NCI-H526 (cell line): Measurements from ENCODE around the gene OSBPL8.
A peak's percentile ranks its signal among the peaks of the same experiment; 100 is the strongest.
"Not testable (repeated sequence)": the region's sequence is repeated elsewhere in the genome, so short reads cannot be mapped to it uniquely, and the experiment has no call there.

ENCODE experiments used
- DNase-seq, 2 experiments: peaks; one replicate each; lab custom pipeline; 2025; lab: John Stamatoyannopoulos, UW

OSBPL8 gene

DNA sequence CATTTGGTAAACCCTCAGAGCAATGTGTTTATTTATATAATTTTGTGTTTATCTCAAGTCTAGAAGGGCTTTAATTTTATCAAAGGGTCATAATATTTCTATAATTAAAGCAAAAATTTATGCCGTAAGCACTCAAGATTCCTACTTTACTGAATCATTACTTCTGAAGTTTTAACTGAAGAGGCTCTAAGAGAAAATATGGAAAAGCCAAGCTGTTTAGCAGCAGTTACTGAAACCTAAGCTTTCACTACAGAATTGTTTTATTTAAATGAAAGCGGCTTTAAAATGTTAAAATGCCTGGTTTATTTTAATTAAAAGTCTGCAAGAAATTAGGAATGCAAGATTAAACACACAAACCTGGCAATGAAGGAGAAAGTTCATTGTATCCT lies 137.4 kb downstream of the OSBPL8 start:
- no peak for DNase-seq

GRCh38 chr12:76421046-76421445 lies 138.5 kb downstream of the OSBPL8 start:
- no peak for DNase-seq

DNA sequence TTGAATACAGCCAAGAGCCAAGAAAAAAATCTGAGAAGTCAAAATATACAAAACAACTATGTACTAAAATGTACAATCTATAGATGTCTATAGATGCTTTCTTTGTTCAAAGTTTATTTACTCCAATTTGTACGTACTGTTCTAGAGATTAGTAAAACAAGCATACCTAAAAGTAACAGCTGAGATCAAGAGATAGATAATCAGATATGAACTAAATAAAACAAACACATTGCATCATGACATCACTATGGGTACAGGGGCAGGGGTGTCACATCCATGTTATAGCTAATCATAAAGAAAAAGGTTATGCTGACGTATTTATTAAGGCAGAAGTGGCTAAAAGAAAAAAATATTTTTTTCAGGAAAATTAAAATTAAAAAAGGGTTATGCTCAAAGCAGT lies 139.3 kb downstream of the OSBPL8 start:
- no peak for DNase-seq

- no peak for DNase-seq
Observed at GRCh38 chr12:76417116-76417515, 142.5 kb downstream of the OSBPL8 start.

DNA sequence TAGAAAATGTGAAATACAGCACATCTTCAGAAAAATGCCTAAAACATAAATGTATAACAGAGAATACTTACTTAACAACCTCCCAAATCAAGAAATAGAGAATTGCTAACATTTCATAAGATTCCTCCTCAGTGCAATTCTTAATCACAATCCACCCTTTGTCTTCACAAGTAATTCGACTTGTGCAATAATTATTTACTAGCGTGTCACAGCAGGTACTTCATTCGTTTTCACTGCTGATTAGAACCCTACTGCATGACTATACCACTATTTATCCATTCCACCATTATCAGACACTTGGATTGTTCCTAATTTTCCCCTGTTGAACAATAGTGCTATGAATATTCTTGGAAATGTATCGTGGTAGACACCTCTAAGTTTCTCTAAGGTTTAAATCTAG lies 146.4 kb downstream of the OSBPL8 start:
- DNase-seq = no peak

GRCh38 chr12:76410781-76411180 lies 148.8 kb downstream of the OSBPL8 start:
- no peak for DNase-seq

DNA sequence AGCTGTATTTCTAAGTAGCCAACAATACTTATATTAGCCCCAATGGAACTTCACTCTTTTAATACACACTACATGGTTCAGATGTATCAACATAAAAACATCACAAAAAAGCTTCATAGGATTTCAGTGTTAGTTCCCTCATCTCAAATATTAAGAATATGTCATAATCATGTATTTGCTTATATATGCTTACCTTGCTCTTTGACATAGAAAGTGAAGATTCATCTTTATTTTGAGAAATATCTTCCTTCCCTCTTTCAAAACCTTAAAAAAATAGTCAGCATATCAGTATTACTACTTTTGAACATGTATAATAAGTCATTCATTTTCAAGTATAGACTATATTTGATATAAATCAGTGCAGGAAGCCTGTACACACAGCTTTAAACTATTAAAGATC lies 149.2 kb downstream of the OSBPL8 start:
- no peak for DNase-seq

GRCh38 chr12:76409074-76409473 lies 150.5 kb downstream of the OSBPL8 start:
- DNase-seq = no peak

GRCh38 chr12:76407710-76408109 lies 151.9 kb downstream of the OSBPL8 start:
- DNase-seq = no peak

DNA sequence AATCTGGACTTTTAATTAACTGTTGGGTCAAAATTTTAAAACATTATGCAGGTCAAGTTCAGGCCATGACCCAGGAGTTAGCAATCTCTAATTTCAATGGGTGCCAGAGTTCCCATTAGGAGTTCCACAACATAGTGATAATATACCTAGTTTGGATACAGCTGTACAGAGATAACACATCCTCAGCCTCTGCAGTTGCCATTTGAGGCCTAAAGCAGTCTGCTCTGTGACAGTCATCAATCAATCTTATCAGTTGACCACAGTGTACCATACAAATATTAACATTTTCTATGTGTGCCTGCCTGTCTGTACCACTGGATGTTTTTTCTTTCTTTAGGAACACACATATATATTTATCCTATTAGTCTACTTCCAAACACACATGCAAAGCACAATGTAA lies 157.3 kb downstream of the OSBPL8 start:
- peak; percentile 68 to 76 for DNase-seq

GRCh38 chr12:76400136-76400535 lies 159.4 kb downstream of the OSBPL8 start:
- DNase-seq = no peak

DNA sequence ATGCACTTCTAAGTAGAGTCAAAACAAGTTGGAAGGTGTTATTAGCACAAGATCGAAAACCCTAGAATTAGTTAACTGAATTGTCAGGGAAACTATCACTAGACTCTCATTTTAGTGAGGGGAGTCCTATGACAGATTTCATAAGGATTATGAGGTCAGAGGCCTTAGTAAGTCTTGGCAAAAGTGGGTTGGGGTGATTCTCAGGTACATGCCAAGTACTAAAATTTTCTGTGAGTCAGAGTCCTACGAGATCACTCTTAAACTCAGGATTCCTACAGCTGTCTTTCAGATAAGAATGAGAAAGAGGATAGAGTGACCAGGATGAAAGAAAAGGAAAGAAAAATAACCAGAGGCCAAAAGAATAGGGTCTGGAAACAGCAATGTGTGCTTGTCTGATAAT lies 160.5 kb downstream of the OSBPL8 start:
- DNase-seq = no peak

GRCh38 chr12:76398106-76398505 lies 161.5 kb downstream of the OSBPL8 start:
- no peak for DNase-seq

GRCh38 chr12:76391461-76391860 lies 168.1 kb downstream of the OSBPL8 start:
- no peak for DNase-seq

GRCh38 chr12:76387614-76388013 lies 172.0 kb downstream of the OSBPL8 start:
- DNase-seq = no peak

- no peak for DNase-seq
Observed at GRCh38 chr12:76384560-76384959, 175.0 kb downstream of the OSBPL8 start.

GRCh38 chr12:76383988-76384387 lies 175.6 kb downstream of the OSBPL8 start:
- DNase-seq = no peak

- no peak for DNase-seq
Observed at GRCh38 chr12:76379261-76379660, 180.3 kb downstream of the OSBPL8 start.

DNA sequence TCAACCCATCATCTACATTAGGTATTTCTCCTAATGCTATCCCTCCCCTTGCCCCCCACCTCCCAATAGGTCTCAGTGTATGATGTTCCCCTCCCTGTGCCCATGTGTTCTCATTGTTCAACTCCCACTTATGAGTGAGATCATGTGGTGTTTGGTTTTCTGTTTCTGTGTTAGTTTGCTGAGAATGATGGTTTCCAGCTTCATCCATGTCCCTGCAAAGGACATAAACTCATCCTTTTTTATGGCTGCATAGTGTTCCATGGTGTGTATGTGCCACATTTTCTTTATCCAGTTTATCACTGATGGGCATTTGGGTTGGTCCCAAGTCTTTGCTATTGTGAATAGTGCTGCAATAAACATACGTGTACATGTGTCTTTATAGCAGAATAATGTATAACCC lies 182.7 kb downstream of the OSBPL8 start:
- not testable (repeated sequence) for DNase-seq

- DNase-seq = no peak
Observed at GRCh38 chr12:76375939-76376338, 183.6 kb downstream of the OSBPL8 start.

DNA sequence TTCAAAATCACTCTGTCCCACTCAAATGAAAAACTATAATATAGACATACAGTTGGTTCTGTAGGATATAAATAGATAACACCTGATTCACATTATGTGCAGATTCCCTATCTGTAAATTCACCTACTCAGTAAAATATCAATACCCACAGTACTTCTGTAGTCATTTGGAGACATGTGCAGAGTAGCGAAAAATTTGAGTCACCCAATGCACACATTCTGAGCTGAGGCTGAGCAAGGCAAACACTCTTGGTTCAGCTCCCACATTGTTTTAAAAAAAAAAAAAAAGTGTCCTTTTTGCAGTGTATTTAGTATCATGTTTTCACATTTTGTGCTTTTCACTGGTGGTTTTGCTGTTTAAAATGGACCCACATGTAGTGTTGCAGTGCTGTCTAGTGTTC lies 184.1 kb downstream of the OSBPL8 start:
- DNase-seq = no peak

DNA sequence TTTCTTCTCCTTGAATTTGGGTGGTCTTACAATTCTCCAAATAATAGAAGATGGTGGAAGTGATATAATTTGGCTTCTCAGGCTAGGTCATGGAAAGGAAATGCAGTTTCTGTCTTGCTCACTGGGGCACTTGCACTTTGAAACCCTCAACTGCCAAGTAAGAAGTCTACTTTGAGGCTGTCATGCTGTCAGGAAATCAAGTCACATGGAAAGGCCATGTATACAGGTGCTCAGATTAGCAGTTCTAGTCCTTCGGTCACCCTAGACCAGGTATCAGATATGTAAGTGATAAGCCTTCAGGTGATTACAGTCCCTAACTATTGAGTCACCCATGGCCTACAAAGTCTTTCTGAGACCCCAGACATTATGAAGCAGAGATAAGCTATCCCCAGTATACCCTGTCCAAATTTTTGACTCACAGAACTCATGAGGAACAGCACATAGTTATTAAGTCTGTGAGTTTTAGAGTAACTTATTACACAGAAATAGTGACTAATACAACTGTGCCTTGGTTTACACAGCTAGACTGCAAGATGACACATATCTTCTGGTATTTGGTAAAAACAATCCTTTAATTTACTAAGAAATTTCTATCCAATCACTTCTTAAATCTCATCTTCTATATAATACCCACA lies 185.1 kb downstream of the OSBPL8 start:
- DNase-seq = no peak

GRCh38 chr12:76368230-76368629 lies 191.3 kb downstream of the OSBPL8 start:
- no peak for DNase-seq

GRCh38 chr12:76366163-76366562 lies 193.4 kb downstream of the OSBPL8 start:
- no peak for DNase-seq

- not testable (repeated sequence) for DNase-seq
Observed at GRCh38 chr12:76364131-76364530, 195.4 kb downstream of the OSBPL8 start.
